IPS-NIHi11 (cell line): Measurements from ENCODE around the gene DCTN4.

Experiments used
- DNase-seq: peaks from one replicate; pipeline ENCODE4 v3.0.0; 2012; ENCODE audit warnings: mixed read lengths, low spot score

Gene DCTN4

DNA sequence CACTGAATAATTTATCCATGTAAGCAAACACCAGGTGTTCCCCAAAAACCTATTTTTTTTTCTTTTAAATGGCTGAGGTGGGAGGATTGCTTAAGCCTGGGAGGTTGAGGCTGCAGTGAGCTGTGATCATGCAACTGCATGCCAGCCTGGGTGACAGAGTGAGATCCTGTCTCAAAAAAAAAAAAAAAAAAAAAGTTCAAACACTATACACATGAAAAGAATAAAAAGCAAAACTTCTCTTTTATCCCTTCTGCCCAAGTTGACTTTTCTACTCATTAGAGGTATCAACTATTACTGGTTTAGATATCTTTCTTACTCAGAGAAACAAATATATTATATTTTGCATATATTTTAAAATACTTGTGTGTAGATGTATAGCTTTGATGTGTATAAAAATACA, 17.8 kb downstream of the DCTN4 start:
- DNase-seq = no peak

DNA sequence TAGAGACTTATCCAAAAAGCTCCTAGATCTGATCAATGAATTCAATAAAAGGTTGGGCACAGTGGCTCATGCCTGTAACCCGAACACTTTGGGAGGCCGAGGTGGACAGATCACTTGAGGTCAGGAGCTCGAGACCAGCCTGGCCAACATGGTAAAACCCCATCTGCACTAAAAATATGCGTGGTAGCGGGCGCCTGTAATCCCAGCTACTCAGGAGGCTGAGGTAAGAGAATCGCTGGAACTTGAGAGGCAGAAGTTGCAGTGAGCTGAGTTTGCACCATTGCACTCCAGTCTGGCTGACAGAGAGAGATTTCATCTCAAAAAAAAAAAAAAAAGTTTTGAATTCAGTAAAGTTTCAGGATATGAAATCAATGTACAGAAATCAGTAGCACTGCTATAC, 20.0 kb downstream of the DCTN4 start:
- DNase-seq = no peak

DNA sequence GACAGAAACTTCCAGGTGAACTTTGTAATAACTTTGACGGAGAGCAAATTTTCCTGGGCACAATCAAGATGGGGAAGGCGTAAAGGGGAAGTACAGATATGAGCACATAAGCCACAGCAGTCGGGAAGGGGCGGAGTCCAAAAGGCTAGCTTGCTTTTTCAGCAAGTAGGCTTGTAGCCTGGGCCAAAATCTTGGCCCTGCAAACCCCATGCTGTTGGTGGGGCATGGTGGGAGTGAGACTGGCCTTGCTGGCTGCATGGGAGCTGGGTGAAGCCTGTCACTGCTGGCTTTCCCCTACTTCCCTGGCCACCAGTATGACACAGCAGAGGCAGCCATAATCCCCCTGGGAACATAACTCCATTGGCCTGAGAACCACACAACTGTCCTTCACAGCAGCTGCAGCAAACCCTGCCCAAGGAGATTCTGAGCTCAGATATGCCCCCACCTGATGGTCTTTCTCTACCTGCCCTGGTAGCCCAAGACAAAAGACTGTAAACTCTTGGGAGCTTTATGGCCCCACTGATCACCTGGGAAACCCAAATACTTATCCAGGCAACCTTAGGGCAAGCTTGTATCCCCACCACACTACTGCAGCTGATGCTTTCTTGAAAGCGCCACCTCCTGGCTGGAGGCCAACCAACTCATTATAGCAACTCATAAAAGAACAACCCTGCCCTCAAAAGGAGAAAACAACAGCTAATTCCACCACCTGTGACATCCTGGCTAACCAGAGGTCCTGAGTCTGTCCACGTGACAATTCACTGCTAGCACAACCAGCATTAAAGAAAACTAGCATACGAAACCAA, 24.0 kb downstream of the DCTN4 start:
- peak; percentile 5 for DNase-seq

DNA sequence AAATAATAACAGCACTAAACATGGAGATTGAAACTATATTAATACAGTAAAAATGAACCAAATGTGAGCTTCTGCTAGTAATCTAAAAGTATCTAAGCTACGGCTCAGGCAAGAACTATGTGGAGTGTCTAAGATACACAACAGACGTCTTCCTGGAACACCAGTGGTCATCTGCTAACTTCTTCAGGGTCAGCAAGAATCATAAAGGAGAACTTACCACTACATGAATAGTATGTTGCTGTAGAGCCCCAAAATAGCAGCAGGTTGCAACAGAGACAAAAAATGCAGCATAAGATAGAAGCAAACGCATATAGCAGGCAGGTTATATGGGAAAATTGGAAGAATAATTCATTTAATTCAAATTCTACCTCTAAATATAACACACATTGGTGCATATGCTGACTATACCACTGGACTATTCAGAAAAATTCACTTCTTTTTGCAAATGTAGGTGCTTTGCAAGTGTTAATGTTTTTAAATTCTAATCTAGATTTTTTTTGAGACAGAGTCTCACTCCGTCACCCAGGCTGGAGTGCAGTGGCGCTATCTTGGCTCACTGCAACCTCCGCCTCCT, 27.1 kb downstream of the DCTN4 start:
- no peak for DNase-seq

DNA sequence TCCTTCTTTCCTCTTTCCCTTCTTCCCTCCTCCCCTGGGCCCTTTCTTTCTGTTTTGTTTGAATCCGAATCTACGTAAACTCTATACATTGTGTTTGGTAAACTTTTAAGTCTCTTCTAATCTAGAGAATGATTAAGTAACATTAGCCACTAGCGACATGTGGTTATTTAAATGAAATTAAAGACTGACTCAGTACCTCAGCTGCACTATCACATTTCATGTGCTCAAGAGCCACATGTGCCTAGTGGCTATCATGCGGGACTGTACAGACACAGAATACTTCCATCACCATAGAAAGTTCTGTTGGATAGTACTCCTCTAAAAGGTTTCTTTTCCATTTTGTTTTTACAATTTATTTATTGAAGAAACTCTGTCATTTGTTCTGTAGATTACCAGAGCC, 29.0 kb downstream of the DCTN4 start:
- DNase-seq = no peak

DNA sequence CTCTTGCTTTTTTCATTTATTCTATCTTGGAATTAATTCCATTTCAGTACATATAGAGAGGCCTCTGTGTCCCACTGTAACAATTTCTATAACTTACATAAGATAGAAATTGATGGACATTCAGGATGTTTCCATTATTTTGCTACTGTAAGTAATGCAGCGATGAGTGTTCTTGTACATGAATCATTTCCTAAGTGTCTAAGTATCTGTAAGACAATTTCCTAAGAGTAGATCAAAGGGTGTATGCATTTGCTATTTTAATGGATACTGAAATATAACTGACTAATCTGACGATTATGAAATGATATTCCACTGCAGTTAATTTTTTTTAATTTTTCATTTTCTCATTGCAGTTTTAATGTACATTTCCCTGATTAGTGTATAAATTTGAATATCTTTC, 35.0 kb downstream of the DCTN4 start:
- DNase-seq = no peak

DNA sequence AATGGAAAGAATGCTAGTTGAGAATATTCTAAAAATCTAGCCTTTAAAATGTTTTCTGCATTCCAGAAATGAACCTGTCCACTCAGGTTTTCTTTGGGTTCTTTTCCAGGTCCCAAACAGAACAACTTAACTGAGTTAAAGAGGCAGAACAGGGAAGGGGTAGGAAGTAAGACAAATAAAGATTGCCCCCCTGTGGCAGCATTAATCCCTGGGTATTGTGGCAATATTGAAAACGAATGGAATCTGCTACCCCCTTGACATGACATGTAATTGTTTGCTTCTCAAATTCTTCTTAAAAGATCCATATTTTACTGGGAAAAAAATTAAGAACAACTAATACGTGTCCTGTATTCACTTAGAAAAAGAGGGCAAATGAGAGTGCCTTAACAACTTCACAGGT, 48.7 kb downstream of the DCTN4 start:
- DNase-seq = peak; percentile 11

DNA sequence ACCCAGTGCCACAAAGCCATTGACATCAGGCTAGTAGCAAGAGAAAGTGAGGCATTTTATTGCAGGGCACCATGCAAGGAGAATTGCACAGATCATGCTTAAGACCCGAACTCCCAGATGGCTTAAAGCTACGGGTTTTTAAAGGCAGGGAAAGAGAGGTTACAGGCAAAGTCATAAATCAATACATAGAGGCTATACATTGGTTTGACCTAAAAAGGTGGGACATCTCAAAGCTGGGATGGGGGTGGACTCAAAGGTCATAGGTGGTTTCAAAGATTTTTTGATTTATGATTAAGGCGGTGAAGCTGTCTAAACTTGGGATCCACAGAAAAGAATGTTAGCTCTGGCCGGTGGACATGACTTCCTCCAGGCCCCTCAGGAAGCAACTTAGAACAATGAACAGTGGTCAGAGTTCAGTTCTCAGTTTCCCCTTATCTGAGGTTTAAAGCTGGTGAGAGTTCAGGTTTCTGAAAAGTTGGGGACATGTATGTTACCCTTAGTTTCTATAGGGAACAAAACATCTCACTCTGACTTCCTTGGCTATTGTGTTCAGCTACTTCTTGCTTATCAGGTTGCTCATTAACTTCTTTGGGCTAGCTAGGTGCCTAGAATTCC, 51.9 kb downstream of the DCTN4 start:
- DNase-seq = no peak

DNA sequence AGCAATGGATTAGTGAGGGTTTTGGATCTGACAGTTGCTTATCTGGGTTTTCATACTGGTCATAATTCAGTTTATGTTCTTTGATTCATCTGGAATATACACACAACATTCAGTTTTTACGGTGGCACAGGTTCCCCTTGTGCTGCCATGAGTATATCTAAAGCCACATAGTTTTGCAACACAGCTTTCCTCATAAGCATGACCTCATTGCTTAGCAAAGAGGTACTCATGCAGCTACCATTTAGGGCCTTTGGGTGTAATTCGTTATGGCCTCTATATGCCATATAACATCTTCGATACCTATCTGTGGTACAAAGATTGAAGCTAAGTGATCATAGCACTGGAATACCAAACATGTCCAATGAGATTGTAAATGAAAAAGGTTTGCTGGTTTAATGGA, 55.1 kb downstream of the DCTN4 start:
- no peak for DNase-seq

DNA sequence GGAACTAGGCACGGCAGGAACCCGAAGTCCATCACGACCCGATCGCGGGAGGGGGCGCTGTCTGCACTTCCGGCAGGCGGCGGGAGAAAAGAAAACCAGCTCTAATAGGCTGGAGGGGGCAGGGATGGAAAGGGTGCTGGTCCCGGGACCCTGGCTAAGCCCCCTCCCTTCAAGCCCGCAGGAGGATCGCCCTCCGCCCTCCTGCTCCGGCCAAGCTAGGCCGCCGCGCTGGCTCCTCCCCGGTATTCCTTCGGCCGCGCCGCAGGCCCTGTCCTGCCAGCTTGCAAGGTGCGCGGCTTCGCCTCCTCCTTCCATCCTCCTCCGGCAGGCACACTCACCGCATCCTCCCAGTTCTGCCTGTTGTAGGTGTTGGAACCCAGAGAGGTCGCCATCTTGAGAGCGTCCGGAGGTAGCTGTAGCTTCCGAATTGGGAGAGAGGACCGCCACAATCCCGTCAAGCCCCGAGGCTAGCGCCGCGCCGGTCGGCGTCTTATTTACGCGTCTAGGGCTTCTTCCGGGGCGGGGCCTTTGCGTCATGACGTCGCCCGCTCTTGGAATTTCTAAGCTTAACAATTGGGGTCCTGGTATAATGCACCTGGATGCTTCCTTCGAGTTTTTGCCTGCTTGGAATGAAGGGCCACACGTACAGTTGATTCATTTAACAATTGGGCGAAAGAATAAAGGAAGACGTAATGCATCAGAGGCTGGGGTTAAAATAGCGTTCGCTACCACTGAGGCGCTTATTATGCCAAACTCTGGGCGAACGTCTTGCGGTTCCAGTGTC, 58.0 kb downstream of the DCTN4 start, which contains the start of gene RBM22:
Gene RBM22, minus strand, starts transcription at position 469 of the 784 bp plus-strand sequence. Its CDS starts 77 bp downstream, at position 392.
- DNase-seq = peak; percentile 88

DNA sequence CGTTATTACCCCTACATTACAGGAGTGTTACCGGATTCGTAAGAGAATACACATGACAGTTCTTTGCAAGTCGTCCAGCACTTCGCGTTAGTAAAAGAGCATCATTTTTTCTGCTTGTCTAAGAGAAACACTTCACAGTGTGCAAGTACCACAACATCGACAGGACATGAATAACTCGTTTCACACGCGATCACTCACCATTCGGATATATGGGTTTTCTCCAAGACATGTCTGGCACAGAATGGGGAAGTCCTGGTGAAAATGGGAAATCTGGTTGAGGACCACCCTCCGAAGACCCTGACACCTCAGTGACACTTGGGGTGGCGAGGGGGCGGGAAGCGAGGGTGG, 58.6 kb downstream of the DCTN4 start:
- DNase-seq = no peak

DNA sequence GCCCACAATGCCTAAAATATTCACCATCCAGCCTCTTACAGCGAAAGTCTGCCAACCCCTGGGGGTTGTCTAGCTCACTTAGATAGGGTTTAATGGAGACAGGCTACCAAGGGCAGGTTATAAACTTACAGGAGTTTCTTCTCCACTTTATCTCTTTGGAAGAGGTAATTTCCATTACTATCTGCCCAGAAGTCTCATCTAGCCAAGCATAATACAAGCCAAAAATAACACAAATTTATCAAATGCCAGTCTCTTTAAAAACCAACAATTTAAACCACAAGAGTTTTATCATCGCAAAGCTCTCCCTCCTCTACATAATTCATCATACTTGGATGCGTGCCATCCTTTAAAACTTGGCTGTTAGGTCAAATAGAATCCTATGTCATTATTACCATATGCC, 64.2 kb downstream of the DCTN4 start:
- DNase-seq = no peak

DNA sequence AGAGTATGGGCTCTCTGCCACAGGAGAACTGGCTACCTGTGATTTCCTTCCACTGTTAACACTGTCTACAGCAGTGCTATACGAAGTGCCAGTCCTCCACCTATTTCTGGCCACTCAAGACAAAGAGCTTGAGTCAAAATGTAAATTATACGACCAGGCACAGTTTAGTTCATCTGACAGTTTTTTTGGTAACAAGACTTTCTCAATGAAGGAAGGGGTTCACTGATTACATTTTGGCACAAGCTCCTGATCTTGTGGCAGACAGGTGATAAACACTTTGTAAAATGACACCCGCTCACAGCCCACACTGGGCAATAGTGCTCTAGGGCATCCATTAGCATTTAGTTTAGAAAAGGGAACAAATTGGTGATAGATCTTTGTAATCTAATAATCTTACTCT, 66.5 kb downstream of the DCTN4 start:
- no peak for DNase-seq

DNA sequence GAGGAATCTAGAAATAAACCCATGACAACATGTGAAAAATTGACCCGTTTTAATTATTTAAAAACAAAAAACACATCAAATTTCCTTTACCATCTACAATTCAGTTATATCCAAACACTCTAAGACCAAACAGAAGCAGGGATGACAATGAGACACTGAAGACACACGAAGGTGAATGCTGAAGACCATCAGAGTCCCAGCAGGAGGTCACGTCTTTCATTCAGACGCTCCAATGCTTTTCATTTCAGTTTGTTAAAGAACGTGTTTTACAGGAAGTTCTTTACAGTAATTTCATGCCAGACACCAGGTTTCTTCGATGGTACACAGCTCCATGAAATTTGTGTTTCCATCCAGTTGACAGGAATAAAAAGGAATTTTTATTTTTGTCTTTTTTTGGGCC, 68.1 kb downstream of the DCTN4 start:
- DNase-seq = no peak

DNA sequence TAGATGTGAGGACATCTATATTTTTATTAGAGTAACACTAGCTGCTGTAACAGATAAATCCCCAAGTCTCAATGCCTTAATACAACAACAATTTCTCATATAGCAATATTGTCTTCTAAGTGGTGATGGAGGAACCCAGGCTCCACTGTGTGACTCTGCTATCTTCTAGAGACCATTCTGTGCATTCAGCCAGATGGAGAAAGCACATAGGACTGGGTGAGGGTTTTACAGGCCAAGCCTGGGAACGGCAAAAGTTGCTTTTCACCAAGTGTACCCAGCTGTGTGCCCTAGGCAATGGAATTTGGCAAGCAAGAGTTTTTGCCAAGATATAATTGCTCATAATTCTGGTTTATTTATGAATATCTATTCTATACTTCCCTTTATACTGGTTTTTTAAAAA, 69.7 kb downstream of the DCTN4 start:
- DNase-seq = no peak

DNA sequence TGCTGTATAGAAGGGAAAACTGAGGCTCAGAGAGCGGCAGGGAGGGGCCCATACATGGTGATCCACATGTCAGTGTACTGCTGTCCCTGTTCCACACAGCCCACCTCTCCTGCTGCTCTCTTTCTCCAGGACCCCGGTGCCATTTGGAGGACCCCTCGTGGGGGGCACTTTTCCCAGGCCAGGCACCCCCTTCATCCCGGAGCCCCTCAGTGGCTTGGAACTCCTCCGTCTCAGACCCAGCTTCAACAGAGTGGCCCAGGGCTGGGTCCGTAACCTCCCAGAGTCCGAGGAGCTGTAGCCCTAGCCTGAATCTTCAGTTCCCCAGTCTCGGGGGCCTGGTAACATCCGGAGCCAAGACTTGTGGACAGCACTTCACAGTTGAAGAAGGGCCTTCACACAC, 82.2 kb downstream of the DCTN4 start:
- DNase-seq = no peak

DNA sequence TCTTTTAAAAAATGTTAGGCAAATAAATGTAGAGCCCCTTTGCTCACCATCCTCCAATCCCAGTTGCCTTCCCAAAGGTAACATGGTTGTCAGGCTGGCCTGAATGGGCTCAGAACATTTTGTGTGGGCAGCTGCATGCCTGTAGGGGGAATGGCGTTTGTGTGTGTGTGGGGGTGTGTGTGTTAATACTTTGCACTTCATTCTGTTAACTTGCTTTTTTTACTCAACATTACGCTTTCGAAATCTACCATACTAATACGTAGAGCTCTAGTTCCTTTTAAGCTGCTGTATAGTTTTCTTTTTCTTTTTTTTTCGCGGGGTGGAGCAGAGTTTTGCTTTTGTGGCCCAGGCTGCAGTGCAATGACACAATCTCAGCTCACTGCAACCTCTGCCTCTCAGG, 83.7 kb downstream of the DCTN4 start:
- DNase-seq = no peak

DNA sequence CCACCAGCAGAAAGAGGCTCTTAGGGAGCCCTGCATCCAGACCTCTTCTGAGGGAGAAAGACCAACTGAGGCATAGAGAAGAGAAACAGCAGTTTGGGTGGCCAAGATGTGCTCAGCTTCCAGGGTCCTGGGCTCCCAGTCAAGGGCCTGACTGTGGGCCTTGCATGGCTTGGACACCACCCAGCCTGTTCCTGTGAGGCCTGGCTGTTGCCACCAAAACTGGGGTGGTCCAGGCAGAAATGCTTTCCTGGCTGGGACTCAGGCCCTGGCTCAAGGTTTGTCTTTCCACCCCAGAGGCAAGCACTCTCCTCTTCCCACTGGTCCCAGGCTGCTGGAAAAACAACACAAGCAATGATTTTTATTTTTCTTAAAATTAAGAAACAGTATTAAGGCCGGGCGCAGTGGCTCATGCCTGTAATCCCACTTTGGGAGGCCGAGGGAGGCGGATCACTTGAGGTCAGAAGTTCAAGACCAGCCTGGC, 84.4 kb downstream of the DCTN4 start:
- DNase-seq = no peak

DNA sequence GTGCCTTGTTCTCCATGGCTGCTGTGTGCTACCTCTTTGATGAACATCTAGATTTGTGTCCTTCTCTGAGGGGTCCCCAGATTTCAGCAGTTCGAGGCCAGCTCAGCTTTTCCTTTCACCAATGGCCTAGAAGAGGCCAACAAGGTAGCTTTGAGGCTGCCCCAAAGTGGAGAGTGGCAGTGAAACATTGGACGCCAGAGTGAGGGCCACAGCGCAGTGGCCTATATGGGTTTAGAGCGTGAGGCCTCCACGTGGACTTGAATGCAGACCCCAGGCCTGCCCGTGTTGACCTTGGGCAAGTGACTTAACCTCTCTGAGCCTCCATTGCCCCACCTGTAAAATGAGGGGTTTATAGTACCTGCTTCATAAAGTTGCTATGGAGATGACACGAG, 85.9 kb downstream of the DCTN4 start:
- no peak for DNase-seq

DNA sequence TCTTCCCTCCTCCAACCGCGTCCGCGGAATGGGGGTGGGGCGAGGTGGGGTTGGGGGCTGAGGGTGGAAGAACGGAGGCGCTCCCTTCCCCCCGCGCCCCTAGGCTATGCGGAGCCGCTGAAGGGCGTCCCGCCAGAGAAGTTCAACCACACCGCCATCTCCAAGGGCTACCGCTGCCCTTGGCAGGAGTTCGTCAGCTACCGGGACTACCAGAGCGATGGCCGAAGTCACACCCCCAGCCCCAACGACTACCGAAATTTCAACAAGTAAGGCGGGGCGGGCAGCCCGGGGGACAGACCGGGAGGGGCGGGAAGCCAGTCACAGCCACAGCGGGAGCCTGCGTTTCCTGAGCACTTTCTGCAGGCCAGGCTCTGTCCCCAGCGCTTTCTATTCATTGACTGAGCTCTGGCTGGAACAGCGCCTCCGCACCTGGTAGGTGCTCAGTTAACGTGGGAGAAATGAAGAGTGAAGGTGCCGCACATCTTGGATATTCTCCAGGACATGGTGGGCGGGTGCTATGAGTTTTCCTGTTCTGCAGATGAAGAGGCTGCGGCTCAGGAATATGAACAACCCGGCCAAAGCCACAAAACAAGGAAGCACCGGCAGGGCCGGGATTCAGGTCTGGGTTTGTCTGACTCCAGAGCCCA, 86.5 kb downstream of the DCTN4 start:
- peak; percentile 75 for DNase-seq

DNA sequence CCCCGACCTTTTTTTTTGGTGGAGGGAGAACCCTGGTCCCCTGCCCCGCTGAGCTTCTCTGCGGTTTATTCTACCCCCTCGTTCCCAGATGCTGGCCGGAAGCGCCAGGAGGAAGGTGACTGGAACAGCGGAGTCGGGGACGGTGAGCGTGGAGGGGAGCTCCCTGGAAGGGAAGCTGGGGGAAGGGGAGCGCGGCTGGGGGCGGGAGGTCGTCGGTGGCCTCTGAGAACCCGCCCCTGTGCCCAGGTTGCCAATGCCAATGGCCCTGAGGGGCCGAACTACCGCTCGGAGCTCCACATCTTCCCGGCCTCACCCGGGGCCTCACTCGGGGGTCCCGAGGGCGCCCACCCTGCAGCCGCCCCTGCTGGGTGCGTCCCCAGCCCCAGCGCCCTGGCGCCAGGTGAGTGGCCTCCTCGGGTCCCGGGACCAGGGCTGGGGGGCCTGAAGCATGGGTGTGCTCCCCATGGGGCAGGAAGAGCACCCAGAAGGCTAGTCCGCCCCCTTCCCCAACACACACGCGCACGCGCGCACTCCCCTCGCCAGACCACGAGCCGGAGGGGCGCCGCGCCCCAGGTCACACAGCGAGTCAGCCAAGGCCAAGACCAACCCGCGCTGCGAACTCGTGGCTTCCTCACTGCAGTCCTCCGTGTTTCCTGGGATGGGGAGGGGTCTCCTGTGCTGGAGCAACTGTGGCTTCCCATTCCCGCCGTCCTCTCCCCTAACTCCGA, 87.1 kb downstream of the DCTN4 start:
- DNase-seq = peak; percentile 77

DNA sequence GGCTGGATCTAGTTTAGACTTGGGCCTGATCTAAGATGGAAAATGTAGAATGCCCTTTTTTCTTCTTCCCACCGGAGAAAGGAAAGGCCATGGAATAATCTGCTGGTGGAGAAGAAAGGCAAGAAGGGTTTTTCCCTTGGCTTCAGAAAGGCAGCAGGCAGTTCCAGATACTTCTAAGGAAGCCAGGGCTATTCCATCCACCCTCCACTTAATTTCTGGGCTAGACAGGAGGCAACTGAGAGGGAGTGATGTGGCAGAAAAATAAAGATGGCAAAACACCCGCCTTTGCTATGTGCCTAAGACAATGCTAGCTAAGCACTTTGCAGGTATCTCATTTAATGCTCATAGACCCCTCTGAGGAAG, 87.9 kb downstream of the DCTN4 start:
- no peak for DNase-seq
